ENCODE results near the gene NXPH2.

- TF ChIP-seq CTCF (IDR thresholded peaks at IDR 0.05; ENCODE audit: insufficient read depth, low read depth, low read length): no peak
- TF ChIP-seq EZH2 (IDR thresholded peaks at IDR 0.05; ENCODE audit: insufficient read depth, low read length): no peak
Observed at GRCh38 chr2:138621139-138621538, 159.1 kb downstream of the NXPH2 start.

Data from astrocyte (in vitro differentiated cells and primary cell).